ENCODE results near the gene UQCRHL. TPM values are rescaled to one million over a fixed set of nuclear protein-coding genes. Genes with fewer than 3 reads are reported as not detected.

The UQCRHL gene
- total RNA-seq, 4 donors from 2014 or later, result 1.1 to 2.5 (median 1.4) TPM

DNA sequence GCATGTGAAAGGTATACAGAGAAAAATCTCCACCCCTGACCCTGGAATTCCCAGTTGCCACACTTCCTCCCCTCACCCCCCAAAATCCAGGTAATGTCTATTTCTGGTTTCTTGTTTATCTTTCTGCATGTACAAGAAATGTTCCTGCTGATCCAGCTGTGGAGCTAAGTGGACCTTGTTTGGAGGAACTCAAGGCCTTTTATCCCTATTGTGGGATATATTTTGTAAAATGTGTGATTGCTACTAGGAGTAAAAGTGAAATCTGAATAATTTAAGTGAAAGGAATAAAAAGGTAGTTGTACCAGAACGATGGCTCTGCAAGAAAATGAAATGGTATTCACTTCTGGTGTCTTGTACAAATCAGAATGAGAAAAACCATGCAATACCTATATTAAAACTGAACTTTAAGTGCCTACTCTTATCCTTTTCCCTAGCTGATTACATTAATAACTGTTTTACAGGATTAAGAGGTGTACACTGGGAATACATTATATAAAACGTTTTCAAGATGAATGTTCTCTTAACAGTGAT, 43.1 kb upstream of the UQCRHL start:
- no peaks in the 10 kb centered on the region for H3K36me3 ChIP-seq
- H3K4me3 ChIP-seq, result peak overlapping the region in 2 of 4 donors; percentile 74 to 99
- H3K4me1 ChIP-seq, result peaks cover 0 to 66% (median 30%) of the 10 kb centered on the region in 4 donors
- H3K27me3 ChIP-seq, result no peaks in the 10 kb centered on the region
- DNase-seq (ENCODE audit: low spot score in 2 of 2), result no peak
- H3K9me3 ChIP-seq, result no peaks in the 10 kb centered on the region
- TF ChIP-seq POLR2A (IDR thresholded peaks at IDR 0.05) (no peak), EP300 (IDR thresholded peaks at IDR 0.05) (no peak), CTCF (IDR thresholded peaks at IDR 0.05) (no peak)
- 12 to 14% methylated on average over 2 of the region's 2 CpGs for WGBS, 2 donors
- peak overlapping the region; percentile 94 to 99 (median 98) for H3K27ac ChIP-seq

DNA sequence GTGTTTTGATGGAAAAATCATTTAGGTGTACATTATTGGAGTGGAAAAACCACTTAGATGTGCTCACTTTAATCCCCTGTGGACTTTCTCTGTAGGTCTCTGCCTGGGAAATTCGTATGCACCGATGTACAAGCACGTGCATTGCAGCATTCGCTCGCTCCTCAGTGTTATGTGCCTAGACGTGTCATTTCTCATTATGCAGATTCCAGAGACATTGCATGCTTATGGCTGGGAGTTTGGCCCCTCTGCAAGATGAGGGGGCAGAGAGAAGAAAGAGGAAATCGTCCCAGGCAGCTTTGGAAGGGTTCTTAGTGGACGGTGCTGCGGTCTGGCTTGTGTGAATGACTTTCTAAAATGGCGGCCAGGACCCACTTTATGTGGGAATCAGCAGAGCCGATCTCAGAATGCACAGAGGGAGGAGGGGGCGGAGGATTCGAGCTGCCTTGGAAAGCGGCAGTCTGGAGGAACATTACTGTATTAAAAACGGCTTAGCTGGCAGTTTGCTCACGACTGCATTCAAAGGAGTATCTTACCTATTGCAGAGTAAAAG, 42.4 kb upstream of the UQCRHL start:
- Histone ChIP-seq H3K4me3 (peak overlapping the region; percentile 74 to 99 (median 82)), H3K36me3 (no peaks in the 10 kb centered on the region), H3K9me3 (no peaks in the 10 kb centered on the region), H3K4me1 (peaks cover 0 to 66% (median 36%) of the 10 kb centered on the region in 4 donors), H3K27ac (peak overlapping the region; percentile 94 to 99 (median 98)), H3K27me3 (no peaks in the 10 kb centered on the region)
- 1% methylated on average over 16 of the region's 16 CpGs for WGBS, 2 donors
- TF ChIP-seq EP300 (IDR thresholded peaks at IDR 0.05) (peak in 1 of 2 donors; percentile 60), POLR2A (IDR thresholded peaks at IDR 0.05) (no peak)
- no peak for DNase-seq (ENCODE audit: low spot score in 2 of 2)

GRCh38 chr1:15848929-15849774, 41.7 kb upstream of the UQCRHL start:
- no peaks in the 10 kb centered on the region for H3K27me3 ChIP-seq
- peaks cover 0 to 66% (median 38%) of the 10 kb centered on the region in 4 donors for H3K4me1 ChIP-seq
- 0 to 1% methylated on average over 44 of the region's 44 CpGs for WGBS, 2 donors
- H3K27ac ChIP-seq, result peak overlapping the region; percentile 94 to 99 (median 98)
- no peaks in the 10 kb centered on the region for H3K9me3 ChIP-seq
- DNase-seq (ENCODE audit: low spot score in 2 of 2), result peak; percentile 73 to 86
- peak overlapping the region; percentile 74 to 99 (median 82) for H3K4me3 ChIP-seq
- no peaks in the 10 kb centered on the region for H3K36me3 ChIP-seq
- peak in 1 of 5 experiments; percentile 19 for TF ChIP-seq CTCF (IDR thresholded peaks at IDR 0.05)
- TF ChIP-seq EP300 (IDR thresholded peaks at IDR 0.05), result peak in 1 of 2 donors; percentile 91
- TF ChIP-seq POLR2A (IDR thresholded peaks at IDR 0.05), result peak; percentile 32 to 78

- Histone ChIP-seq H3K27me3 (no peaks in the 10 kb centered on the region), H3K9me3 (no peaks in the 10 kb centered on the region), H3K27ac (peak overlapping the region; percentile 94 to 99 (median 98)), H3K36me3 (no peaks in the 10 kb centered on the region), H3K4me3 (peak overlapping the region; percentile 74 to 99 (median 82)), H3K4me1 (peaks cover 0 to 71% (median 40%) of the 10 kb centered on the region in 4 donors)
- 0 to 1% methylated on average over 66 to 88 of the region's 104 CpGs for WGBS, 2 donors
- no peak for TF ChIP-seq POLR2A (IDR thresholded peaks at IDR 0.05)
- no peak for TF ChIP-seq EP300 (IDR thresholded peaks at IDR 0.05)
- TF ChIP-seq CTCF (IDR thresholded peaks at IDR 0.05), result no peak
- DNase-seq (ENCODE audit: low spot score in 2 of 2), result no peak
Measured at GRCh38 chr1:15848143-15848928, 40.9 kb upstream of the UQCRHL start.

DNA sequence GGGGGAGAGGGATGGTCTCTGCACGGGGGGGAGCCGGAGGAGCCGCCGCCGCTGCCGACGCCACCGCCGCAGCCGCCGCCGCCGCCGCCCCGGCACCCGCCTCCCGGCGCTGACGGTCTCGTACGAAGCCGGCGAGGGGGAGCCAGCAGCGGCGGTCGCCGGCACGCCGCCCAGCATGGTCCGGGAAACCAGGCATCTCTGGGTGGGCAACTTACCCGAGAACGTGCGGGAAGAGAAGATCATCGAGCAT, 40.4 kb upstream of the UQCRHL start:
- 0 to 1% methylated on average over 9 to 34 of the region's 34 CpGs for WGBS, 2 donors

More for the DNA sequence above, 40.4 kb upstream of the UQCRHL start:
- peak overlapping the region; percentile 94 to 99 (median 98) for H3K27ac ChIP-seq
- H3K9me3 ChIP-seq, result no peaks in the 10 kb centered on the region
- DNase-seq (ENCODE audit: low spot score in 2 of 2), result no peak
- H3K4me3 ChIP-seq, result peak overlapping the region; percentile 62 to 99 (median 77)
- peaks cover 0 to 66% (median 40%) of the 10 kb centered on the region in 4 donors for H3K4me1 ChIP-seq
- H3K27me3 ChIP-seq, result no peaks in the 10 kb centered on the region
- TF ChIP-seq POLR2A (IDR thresholded peaks at IDR 0.05) (no peak), EP300 (IDR thresholded peaks at IDR 0.05) (no peak), CTCF (IDR thresholded peaks at IDR 0.05) (no peak)
- no peaks in the 10 kb centered on the region for H3K36me3 ChIP-seq
